ENCODE data around the gene C7orf25. TPM values are rescaled to one million over a fixed set of nuclear protein-coding genes. Genes with fewer than 3 reads are reported as not detected.
"Not testable (repeated sequence)": the region's sequence is repeated elsewhere in the genome, so short reads cannot be mapped to it uniquely, and the experiment has no call there.

C7orf25 gene
- polyA plus RNA-seq, 4 donors: 4.0 to 8.5 (median 6.5) TPM

DNA sequence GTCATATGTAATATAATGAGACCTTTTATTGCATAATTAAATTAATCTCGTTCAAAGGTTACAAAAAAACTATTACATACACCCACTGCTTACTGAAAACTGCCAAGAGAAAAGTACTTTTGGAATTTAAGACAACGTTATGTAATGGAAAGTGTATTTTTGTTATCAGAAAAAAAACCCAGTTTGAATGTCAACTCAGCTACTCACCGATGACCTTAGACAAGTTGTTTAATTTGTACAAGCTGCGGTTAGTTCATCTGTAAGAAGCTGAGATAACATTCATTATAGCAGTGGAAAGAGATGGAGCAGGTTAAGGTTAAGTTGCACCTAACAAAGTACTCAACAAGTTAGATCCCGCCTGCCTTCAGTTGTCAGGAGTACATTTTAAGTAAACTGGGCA, 19.0 kb upstream of the C7orf25 start:
- no peak for DNase-seq (ENCODE audit: low read depth in 4 of 4, low spot score in 2 of 4)

DNA sequence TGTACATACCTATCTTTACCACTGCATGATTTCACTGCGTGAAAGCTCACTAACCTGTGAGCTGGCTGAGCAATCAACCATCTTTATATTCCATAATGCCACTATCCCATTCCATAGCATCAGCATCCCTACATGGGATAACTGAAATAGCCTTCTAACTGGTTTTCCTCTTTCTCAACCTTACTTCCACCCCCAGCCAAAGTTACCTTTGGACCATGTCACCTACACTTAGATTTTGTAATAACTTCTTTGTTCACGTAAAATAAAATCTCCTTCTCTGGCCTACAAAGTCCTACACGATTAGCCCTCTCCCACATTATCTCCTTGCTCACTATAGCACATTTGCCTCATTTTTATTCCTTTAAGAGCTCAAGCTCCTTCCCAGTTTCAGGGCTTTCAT, 17.6 kb upstream of the C7orf25 start:
- no peak for DNase-seq (ENCODE audit: low read depth in 4 of 4, low spot score in 2 of 4)

DNA sequence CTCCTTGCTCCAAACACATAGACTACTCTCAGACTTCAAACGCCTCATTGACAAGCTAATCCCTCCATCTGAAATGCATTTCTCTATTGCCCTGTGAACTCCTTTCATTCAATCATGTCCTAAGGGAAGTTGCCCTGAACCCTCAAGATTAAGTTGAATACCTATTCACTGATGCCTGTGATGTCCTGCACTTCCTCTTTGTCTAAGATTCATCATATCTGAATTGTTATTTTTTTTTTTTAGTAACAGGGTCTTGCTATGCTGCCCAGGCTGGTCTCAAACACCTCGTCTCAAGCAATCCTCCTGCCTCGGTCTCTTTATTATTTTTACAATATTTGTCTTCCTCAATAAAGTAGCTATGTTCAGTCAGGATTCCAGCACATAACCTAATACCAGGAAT, 16.9 kb upstream of the C7orf25 start:
- no peak for DNase-seq (ENCODE audit: low read depth in 4 of 4, low spot score in 2 of 4)

DNA sequence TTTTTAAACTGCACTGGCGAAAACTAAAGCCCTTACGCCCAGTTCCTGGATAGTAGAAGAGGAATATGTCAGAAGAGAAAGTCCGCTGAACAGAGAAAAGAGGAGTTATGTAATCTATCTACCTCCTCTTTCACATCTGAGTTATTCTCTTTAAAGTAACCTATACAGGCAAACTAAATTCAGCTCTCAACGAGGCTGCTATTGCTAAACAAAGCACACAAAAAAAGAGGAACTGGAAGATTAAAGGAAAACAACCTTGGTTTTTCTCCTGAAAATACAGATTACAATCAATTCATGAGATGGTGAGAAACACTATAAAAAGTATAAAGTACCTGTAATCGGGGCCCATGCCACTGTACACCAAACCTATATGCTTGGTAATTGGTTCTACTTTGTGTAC, 14.3 kb upstream of the C7orf25 start:
- DNase-seq (ENCODE audit: low read depth in 4 of 4, low spot score in 2 of 4): no peak

DNA sequence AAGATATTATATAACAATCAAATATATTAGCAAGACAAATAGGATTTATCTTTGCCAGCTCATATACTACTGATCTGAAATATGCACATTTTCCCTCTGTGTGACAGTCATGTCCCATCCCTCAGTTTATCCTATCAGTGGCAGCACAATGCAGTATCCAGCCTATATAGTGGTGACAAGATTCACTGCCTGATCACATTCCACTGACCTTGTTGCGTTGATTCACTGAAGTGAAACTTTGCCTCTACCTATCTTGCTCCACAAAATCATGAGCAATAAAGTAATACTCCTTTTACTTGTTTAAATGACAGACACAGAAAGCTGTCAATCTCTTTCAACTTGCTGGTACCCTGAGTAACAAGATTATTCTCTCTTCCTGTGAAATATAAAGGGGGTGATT, 13.8 kb upstream of the C7orf25 start:
- no peak for DNase-seq (ENCODE audit: low read depth in 4 of 4, low spot score in 2 of 4)

DNA sequence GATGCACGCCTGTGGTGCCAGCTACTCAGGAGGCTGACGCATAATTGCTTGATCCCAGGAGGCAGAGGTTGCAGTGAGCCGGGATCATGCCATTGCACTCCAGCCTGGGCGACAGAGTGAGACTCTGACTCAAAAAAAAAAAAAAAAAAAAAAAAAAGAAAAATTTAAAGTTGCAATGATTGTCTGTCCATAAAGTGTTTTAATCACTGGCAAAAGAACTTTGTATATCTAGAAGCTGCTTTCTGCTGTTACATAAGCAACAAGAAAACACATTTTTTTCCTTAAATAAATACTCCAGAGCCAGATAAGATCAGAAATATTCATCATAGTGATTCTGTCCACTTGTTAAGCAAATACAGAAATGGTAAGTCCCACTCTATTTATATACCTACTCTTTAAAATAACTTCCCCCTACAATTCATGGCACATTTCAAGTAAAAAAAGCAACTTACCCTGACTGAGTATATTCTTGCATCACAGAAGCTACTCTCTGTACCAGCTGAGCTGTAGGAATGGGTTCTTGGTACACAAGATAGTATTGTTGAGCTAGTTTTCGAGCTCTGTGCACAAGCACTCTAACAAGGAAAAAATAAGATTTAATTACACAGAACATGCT, 12.5 kb upstream of the C7orf25 start:
- no peak for DNase-seq (ENCODE audit: low read depth in 4 of 4, low spot score in 2 of 4)

DNA sequence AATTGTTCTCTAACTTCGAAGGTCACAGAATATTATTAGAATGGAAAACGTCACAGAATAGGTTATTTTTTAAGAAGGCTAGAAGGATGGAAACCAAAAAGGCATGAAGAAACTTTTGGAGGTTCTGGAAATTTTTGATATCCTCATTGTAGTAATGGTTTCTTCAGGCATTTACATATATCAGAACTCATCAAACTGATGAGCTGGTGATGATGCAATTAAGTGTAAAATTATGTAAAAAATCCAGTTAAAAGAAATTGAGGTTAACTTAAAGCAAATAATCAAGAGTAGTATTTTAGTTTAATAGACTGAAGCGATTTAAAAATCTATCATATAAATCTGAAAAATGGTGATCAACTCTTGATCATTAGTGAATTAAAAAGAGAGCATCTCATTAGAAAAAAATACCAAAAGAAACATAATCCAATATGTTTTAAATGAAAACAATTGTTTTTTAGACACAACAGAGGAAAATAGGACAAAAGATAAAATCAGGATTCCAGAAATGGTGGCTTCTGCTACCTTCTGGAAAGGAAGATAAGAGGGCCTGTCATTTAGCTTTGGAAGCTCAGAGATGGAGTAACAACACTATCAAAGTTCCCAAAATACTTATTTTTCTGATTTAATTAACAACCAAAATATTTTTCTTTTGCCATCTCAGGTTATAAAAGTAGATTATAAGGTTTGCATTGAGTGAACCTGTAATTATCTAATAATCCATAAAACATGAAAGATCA, 10.3 kb upstream of the C7orf25 start:
- no peak for DNase-seq (ENCODE audit: low read depth in 4 of 4, low spot score in 2 of 4)

DNA sequence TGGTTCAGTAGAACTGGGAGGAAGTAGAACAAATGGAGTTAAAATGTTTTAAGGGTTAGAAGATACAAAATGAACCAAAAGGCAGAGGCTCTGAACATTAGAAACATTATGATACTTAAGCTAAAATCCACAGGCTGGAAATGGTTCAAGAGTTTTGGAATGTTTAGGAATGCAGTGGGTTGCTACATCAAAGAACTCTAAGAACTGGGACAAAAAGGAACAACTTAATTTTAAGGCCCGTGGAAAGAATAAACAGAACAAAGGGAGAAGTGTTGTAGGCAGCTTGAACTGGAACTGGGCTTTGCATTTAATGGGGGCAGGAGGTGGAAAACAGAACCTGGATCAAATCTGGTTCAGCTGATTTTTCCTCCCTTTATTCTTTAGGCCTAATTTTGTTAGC, 3.5 kb upstream of the C7orf25 start:
- DNase-seq (ENCODE audit: low read depth in 4 of 4, low spot score in 2 of 4): no peak

DNA sequence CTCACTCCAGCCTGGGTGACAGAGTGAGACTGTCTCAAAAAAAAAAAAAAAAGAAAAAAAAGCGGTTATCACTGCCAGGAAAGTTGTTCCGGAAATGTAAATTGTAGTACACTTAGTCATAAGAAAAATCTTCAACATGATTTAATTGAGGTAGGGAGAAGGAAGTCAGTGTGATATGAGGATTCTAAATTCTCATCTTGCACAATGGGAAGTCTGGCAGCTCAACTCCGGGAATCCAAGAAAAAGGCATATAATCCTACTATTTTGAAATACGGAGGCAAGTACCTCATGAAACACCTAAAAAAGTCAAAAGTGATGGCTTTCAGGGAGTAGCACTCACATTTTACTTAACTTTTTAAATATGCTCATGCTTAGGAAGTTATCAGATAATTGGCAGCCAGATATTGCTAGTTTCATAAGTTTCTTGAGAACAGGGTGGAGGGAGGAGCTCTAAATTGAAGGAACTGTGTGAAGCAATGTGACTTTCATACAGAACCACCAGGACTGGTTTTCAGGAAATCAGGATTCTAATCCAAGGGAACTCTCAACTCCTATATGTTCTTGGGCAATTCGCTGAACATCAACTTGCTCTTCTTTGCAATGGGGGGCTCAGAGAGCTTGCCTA, 2.7 kb upstream of the C7orf25 start:
- DNase-seq (ENCODE audit: low read depth in 4 of 4, low spot score in 2 of 4): no peak

DNA sequence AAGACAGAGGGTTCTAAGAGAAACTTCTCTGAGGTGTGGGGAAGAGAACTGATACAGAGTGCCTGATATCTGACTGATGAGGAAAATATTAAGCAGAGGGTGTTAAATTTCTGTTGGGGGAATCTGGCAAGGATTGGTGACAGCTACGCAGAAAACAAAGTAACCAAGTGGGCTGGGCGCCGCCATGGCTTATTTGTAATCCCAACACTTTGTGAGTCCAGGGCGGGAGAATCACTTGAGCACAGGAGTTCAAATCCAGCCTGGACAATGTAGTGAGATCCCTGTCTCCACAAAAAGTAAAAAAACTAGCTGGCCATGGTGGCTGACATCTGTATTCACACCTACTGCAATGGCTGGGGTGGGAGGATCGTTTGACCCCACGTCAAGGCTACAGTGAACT, 2.1 kb upstream of the C7orf25 start:
- no peak for DNase-seq (ENCODE audit: low read depth in 4 of 4, low spot score in 2 of 4)

DNA sequence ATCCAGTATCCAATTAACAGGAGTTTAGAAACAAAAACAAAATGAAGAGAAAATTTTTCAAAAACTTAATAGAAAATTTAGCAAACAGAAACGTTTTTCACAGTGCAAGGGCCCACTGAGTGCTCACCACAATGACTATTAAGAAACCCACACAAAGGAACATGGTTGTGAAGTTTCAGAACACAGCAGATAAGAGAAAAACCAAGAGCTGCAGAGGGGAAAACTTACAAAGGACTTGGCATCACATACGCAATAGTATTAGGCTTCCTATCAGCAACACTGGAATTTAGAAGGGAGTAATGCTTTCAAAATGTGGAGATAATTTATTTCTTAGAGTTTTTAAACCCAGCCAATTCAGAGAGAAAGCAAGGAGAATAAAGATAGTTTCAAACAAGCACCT, 1.7 kb upstream of the C7orf25 start:
- DNase-seq (ENCODE audit: low read depth in 4 of 4, low spot score in 2 of 4): no peak

DNA sequence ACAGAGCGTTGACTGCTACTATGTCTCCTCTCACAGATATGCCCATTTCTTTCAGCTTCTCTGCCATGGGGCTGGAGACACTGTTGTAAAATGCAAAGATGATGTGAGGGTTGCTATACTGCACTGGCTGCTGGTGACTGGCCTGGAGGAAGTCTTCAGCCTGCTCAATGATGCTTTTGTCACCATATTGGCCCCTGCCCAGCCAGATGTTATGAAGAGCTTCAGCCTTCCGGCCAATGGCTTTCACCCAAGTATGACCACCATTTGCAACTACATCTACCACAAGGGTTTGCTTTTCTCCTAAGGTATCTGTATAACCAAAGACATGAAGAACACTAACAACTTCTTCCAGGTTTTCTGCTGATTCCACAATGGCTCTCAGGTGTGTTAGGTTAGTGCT, 1.6 kb downstream of the C7orf25 start:
- DNase-seq (ENCODE audit: low read depth in 4 of 4, low spot score in 2 of 4): no peak

DNA sequence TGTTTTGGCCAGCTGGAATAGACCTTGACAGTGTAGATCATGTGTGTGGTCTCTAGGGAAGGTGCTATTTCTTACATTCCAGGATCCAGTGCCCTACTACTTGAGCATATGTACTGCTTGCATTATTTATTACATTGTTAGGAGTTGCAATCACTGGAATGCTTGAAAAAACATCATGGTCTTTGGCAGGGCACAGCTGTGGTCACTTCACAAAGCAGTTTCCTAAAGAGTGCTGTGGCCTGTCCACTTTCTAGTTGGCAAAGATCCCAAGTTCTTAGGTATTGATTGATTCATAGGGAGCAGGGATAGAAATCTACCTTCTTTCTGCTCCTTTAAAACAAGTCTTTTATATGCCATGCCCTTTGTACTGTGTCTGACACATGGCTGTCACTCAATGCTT, 4.6 kb downstream of the C7orf25 start:
- no peak for DNase-seq (ENCODE audit: low read depth in 4 of 4, low spot score in 2 of 4)

DNA sequence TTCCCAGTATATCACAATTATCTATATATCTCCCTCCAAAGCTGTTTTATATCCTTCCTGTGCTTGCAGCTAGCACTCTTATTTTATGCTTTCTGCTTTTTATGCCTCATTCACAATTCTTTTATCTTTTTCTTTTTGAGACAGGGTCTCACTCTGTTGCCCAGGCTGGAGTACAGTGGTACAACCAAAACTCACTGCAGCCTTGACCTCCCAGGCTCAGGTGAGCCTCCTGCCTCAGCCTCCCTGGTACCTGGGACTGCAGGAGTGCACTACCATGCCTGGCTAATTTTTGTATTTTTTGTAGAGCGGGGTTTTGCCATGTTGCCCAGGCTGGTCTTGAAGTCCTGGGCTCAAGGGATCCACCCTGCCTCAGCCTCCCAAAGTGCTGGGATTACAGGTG, 5.7 kb downstream of the C7orf25 start:
- no peak for DNase-seq (ENCODE audit: low read depth in 4 of 4, low spot score in 2 of 4)

DNA sequence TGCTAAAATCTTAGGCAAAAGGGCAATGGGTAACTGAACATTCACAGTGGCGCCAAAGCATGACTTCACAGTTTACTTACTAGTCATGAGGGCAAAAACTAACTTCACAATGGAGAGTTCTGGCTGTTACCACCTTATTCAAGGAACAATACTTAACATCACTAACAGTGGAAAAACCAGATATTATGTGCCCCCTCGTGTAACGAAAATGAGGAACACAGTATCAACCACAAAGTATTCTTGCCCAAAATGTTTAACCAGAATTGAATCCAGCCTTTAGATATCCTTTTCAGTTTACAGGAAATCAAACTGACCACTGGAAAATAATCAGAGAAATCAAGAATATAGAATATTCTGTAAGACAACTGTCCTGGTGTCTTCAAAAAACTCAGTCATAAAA, 9.5 kb downstream of the C7orf25 start:
- DNase-seq (ENCODE audit: low read depth in 4 of 4, low spot score in 2 of 4): no peak

DNA sequence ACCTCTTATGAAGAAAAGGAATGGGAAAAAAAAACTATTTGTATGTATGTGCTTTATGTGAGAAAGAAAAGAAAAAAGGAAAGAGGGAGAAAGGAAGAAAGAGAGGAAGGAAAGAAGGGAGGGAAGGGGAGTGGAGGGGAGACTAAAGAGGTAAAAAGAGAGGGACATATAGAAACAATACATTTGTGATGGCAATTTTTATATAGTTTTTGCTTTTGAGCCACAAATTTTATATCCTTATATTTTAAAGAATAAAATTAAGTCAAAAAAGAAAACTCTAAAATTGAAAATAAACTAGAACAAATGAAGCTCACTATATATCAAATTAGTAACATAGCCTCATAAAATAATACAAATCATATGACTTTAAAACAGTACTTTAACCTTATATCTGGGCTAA, 11.0 kb downstream of the C7orf25 start:
- DNase-seq (ENCODE audit: low read depth in 4 of 4, low spot score in 2 of 4): no peak

DNA sequence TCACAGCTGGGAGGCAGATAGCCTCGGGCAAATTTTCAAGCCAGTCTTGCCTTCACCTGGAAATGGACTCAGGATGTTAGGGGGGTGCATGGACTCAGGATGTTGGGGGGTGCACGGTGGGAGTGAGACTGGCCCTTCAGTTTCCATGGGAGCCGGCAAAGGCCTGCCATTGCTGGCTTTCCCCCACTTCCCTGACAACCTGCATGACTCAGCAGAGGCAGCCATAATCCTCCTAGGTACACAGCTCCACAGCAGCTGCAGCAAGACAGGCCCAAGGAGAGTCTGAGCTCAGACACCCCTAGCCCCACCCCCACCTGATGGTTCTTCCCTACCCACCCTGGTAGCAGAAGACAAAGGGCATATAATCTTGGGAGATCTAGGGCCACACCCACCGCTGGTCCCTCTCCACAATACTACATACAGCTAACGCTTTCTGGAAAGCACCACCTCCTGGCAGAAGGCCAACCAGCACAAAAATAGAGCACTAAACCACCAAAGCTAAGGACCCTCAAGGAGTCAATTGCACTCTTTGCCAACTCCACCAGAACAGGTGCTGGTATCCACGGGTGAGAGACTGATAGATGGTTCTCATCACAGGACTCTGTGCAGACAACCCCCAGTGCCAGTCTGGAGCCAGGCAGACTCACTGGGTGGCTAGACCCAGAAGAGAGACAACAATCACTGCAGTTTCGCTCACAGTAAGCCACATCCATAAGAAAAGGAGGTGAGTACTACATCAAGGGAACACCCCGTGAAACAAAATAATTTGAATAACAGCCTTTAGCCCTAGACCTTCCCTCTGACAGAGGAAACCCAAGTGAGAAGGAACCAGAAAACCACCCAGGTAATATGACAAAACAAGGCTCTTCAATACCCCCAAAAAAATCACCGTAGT, 18.3 kb downstream of the C7orf25 start:
- no peak for DNase-seq (ENCODE audit: low read depth in 4 of 4, low spot score in 2 of 4)

DNA sequence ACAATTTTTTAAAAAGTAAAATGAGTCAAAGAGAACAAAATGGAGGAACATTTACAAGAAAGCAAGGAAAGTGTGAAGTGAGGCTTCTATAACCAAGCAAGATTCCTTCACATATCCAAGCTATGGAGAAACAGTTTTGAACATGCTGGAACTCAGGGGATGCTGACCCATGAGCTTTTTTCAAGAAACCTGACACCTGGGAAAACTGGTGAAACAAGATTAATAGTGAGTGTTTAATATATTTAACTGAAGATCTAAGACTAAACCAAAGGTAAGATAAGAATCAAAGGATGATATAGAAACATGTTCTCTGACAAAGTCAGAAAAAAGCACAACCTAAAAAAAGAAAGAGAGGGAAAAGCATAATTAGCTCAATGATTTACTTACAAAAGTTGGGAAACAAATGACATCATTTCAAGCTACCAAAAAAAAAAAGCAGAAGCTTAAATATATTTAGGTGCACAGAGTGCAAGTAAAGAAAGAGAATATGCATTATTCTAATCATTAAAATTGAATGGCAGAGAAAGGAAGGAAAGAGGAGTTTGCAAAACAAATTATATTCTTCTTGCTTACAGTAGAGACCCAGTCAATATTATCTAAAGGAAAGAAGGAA, 24.9 kb downstream of the C7orf25 start:
- no peak for DNase-seq (ENCODE audit: low read depth in 4 of 4, low spot score in 2 of 4)

DNA sequence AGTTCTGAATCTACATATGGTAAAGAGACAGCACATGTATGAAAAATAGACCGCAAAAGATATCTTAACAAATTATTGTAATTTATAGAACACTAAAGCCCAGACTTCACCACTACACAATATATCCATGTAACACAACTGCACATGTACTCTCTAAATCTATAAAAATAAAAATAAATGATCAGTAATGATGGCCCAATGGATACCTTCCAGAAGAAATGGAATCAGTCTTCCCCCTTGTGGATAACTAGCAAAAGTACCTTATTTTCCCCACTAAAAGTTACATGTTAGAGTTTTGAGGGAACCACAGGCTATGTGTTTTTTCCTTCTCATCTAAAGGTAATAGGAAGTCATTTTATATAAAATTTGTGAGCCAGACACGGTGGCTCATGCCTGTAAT, 25.7 kb downstream of the C7orf25 start:
- no peak for DNase-seq (ENCODE audit: low read depth in 4 of 4, low spot score in 2 of 4)

DNA sequence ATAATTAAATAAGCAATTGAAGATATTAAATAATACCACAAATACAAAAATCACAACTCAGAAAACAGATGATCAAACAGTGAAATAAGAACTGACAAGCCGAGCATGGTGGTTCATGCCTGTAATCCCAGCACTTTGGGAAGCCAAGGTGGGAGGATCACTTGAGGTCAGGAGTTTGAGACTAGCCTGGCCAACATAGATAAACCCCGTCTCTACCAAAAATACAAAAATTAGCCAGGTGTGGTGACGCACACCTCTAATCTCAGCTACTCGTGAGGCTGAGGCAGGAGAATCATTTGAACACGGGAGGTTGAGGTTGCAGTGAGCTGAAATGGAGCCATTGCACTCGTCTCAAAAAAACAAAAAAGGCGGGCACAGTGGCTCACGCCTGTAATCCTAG, 26.7 kb downstream of the C7orf25 start:
- not testable (repeated sequence) for DNase-seq (ENCODE audit: low read depth in 4 of 4, low spot score in 2 of 4)

DNA sequence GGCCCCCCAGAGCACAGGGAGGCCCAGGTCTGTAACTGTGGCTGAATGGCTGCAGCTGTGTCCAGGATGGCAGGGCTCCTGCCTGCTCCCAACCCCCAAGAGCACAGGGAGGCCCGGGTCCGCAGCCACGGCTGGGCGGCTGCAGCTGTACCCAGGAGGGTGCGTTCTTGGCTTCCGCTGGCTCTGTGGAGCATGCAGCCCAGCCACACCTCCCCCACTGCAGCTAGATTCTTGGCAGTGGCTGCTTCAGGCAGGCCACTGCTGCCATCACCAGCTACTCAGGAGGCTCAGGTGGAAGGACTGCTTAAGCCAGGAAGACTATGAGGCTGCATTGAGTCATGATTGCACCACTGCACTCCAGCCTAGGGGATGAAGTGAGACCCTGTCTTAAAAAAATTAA, 27.9 kb downstream of the C7orf25 start:
- peak in 2 of 4 donors; percentile 56 to 65 for DNase-seq (ENCODE audit: low read depth in 4 of 4, low spot score in 2 of 4)

All from left renal cortex interstitium (tissue), 4 donors.